GM19468 (cell line): ENCODE measurements around the gene PPP1R10.

Source experiments
- ATAC-seq: cut with Tn5 transposase; IDR thresholded peaks from one replicate; pipeline ENCODE4 v1.9.1; 2021; ENCODE audit warnings: mild to moderate bottlenecking, moderate library complexity, moderate number of reproducible peaks; ENCODE audit not compliant: unreplicated experiment; ENCODE audit errors: extremely low read depth

PPP1R10 gene

DNA sequence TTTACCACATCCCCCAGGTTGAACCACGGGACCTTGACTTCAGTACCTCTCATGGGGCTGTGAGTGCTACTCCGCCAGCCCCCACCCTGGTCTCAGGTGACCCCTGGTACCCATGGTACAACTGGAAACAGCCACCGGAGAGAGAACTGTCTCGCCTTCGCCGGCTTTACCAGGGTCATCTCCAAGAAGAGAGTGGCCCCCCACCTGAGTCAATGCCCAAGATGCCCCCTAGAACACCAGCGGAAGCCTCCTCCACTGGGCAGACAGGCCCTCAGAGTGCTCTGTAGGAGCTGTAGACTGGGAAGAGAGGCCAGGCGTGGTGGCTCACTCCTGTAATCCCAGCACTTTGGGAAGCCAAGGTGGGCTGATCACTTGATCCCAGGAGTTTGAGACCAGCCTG, 8.5 kb upstream of the PPP1R10 start:
- ATAC-seq, result no peak

DNA sequence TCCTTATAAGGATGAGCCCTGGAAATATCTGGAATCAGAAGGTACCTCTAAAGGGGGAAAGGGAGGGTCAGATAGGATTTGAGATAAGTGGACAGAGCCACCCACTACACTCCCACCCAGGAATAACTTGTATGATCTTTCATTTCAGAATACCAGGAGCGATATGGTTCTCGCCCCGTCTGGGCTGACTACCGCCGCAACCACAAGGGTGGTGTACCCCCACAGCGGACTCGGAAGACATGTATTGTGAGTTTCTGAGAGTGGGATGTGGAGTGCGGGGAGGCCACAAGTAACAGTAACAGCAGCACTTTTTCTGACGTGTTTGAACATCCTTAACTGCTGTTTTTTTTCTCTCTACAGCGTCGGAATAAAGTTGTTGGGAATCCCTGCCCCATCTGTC, 2.5 kb upstream of the PPP1R10 start:
- ATAC-seq, result no peak

DNA sequence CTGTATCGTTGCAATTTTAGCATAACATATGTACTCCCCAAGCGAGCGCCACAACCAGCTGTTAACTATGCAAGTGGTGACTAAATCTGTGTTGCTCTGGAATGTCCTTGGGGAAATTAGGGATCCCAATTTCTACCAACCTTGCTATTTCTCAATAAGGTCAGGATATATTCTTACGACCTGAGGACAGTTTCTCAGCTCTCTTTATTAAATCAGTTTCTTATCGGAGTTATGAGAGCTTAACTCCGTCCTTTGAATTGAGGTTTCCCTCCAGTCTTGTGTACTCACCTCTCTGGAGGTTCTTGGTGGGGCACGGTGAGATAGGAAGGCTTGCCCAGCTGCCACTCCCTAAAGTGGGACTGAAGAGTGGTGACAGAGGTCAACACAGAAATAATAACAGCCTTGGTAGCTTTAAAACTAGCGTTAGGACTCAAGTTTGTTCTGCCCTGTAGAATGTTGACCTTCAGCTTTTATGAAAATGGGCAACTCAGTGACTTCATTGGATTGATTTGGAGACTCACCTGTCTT, 1.3 kb upstream of the PPP1R10 start:
- no peak for ATAC-seq

DNA sequence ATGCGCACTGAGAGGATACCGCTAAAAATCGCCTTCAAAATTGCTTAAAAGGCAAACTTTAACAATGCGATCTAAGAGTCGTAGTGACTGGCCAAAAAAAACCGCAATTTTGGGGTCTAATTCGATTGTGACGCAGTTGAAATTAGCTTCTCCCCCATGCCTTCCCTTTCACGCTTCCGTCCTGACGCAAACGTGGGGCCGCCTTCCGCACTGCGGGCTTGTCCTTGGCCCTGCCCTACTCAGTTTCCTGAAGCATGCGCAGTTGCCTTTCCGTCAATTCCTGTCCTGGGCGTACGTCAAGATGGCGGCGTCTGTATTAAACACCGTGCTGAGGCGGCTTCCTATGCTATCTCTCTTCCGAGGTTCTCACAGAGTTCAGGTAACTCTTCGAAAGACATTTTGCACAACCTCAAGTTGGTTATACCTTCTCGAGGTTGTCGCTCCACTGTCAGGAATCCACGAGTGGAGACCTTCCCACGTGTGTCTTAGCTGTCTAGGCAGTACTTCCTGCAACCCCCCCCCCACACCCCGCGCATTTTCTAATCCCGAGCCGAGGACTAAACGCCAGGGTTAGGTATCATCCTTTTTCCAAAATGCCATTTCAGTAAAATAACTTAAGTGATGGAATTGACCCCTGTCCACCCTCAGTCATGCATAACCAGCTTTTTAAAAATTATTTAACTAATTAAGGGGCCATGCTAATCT, 674 bp upstream of the PPP1R10 start, which contains the start of gene MRPS18B:
MRPS18B (plus strand) TSS at position 276 of the 705 bp plus-strand sequence; CDS start at position 302, 26 bp downstream.
- peak; percentile 36 for ATAC-seq

- no peak for ATAC-seq
These were observed 859 bp downstream of the PPP1R10 start for GRCh38 chr6:30615958-30616810.

DNA sequence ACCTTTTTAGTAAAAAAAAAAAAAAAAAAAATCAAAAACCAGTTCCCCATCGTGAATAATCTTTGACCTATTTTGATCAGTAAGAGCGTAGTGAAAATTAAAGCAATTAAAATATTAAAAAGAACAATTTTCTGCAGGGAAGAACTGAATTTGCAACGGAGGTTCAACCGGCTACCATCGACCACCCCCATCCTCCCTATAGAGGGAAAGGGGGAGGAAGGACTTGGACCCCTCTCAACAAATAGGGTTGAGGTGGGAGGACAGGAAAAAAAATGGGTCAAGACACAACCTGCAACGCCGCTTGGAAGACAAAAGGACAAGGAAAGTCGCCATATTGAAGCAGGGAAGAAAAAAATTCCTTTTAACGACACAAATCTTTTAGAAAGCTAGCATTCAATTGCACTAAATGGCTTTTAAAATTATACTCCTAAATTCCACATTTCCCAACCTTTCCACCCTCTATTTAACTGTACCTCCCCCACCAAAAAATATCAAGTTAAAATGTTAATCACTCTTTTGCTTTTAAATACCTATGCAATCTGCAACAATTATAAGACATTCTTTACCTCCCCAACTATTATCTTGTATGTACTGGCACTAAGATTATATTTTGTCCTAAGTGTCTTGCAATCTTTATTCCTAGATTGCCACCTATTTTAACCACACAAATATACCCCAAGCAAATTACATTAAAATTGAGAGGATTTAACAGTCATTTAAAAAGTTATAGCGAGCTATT, 1.7 kb downstream of the PPP1R10 start:
- ATAC-seq, result no peak

GRCh38 chr6:30614843-30615218, 2.2 kb downstream of the PPP1R10 start:
- ATAC-seq, result no peak

GRCh38 chr6:30614044-30614842, 2.8 kb downstream of the PPP1R10 start:
- ATAC-seq, result no peak

DNA sequence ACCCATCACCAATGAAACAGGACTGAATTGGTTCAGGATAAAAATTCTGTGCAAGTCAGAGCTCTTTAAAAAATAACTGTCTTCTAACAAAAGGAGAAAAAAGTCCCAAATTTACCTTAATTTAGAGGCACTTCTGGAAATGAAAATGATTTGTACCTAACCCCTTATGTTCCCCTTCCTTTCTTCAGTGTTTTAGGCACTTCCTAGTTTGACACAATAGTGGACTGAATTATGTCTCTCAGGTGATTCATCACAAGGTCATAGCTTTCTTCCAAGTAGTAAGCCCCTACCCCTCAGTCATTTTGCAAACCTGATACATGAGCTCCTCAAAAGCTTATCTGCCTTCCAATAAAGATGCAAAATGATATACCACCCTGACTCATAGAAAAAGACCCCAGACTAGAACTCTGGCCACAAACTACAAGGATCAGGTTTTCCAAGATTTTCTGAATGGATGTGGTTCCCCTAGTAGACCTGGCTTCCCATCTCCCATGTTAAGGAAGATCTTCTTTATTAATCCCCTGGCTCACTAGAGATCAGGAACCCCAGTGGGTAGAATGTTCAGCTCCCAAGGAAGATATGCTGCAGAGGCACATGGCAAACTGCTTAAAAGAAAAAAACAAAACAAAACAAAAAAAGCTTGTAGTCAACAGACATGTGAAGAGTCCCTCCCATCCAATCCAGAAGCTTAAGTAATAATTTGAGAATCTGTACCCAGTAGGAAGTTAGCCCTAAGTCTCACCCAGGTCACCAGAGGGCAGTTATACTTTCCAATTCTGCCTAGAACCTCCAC, 3.6 kb downstream of the PPP1R10 start:
- ATAC-seq, result no peak

GRCh38 chr6:30612687-30613248, 4.3 kb downstream of the PPP1R10 start:
- no peak for ATAC-seq

GRCh38 chr6:30612213-30612612, 4.8 kb downstream of the PPP1R10 start:
- ATAC-seq, result no peak

GRCh38 chr6:30611856-30612194, 5.2 kb downstream of the PPP1R10 start:
- no peak for ATAC-seq

- ATAC-seq, result no peak
These were observed 5.7 kb downstream of the PPP1R10 start for GRCh38 chr6:30611150-30611855.

- no peak for ATAC-seq
These were observed 7.0 kb downstream of the PPP1R10 start for GRCh38 chr6:30610065-30610464.

GRCh38 chr6:30603961-30604360, 13.1 kb downstream of the PPP1R10 start:
- no peak for ATAC-seq

- no peak for ATAC-seq
These were observed 15.0 kb downstream of the PPP1R10 start for GRCh38 chr6:30601815-30602641.

DNA sequence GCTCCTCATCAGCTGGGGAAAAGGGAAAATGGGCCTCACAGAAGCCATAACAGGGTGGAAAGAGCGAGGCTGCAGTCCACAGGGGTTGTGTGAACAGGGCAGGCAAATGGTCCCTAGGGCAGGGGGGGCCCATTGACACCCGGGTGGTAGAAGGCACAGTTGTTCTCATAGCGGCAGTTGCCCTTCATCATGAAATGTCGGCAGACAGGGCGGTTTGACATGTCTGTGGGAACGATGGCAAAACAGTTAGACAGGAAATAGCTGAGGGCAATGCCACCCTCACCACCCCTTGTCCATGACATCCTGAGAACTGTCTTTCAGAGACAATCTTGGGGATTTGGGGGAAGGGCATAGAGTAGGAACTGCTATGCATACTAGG, 15.6 kb downstream of the PPP1R10 start:
- no peak for ATAC-seq
